Cardiac fibroblast (primary cell): Measurements from ENCODE around the gene BNIP3.

ENCODE experiments used
- DNase-seq, 2 donors: peaks; one replicate each; pipeline versions ENCODE4 v3.0.0 to v3.0.0-alpha.2; 2010; ENCODE audit warnings: low read depth in 2 of 2
- H3K4me3 ChIP-seq, 2 donors: replicated peaks in 1 of 2; 1 replicate in 1 of 2; 2 replicates in 1 of 2; pipeline ENCODE4 v1.5.1; 2011; ENCODE audit warnings: low read depth in 2 of 2, low read length in 2 of 2, mild to moderate bottlenecking in 2 of 2, moderate library complexity in 1 of 2
- CTCF ChIP-seq: IDR thresholded peaks from one replicate; pipeline ENCODE4 v1.5.1; 2011; ENCODE audit warnings: low read depth, mild to moderate bottlenecking, low read length, inconsistent platforms

BNIP3 gene

GRCh38 chr10:132021504-132022143, 39.9 kb upstream of the BNIP3 start:
- DNase-seq: no peak
- H3K4me3 ChIP-seq: no peak overlapping the region

GRCh38 chr10:132021046-132021445, 39.3 kb upstream of the BNIP3 start:
- no peak overlapping the region for H3K4me3 ChIP-seq
- no peak for TF ChIP-seq CTCF
- no peak for DNase-seq

More at GRCh38 chr10:132021504-132022143, 39.9 kb upstream of the BNIP3 start:
- TF ChIP-seq CTCF: no peak

- no peak for TF ChIP-seq CTCF
- H3K4me3 ChIP-seq: no peak overlapping the region
- no peak for DNase-seq
Observed at GRCh38 chr10:132020456-132020855, 38.7 kb upstream of the BNIP3 start.

GRCh38 chr10:132019366-132019765, 37.6 kb upstream of the BNIP3 start:
- DNase-seq: no peak
- no peak overlapping the region for H3K4me3 ChIP-seq
- TF ChIP-seq CTCF: no peak

- no peak for TF ChIP-seq CTCF
- H3K4me3 ChIP-seq: no peak overlapping the region
- DNase-seq: no peak
Observed at GRCh38 chr10:132018446-132018845, 36.7 kb upstream of the BNIP3 start.

- H3K4me3 ChIP-seq: no peak overlapping the region
- no peak for DNase-seq
- no peak for TF ChIP-seq CTCF
Observed at GRCh38 chr10:132016514-132016913, 34.8 kb upstream of the BNIP3 start.

GRCh38 chr10:132011445-132011844, 29.7 kb upstream of the BNIP3 start:
- H3K4me3 ChIP-seq: no peak overlapping the region

More at GRCh38 chr10:132011445-132011844, 29.7 kb upstream of the BNIP3 start:
- no peak for DNase-seq
- no peak for TF ChIP-seq CTCF
